Lung (tissue), 12 donors: ENCODE data around the gene CCL27. TPM values are rescaled to one million over a fixed set of nuclear protein-coding genes. Genes with fewer than 3 reads are reported as not detected.

Experiments used
- ATAC-seq: fragments of 200-7000 bp; cut with Tn5 transposase; one replicate; pipeline ENCODE4 v1.9.1; 2020; ENCODE audit warnings: moderate number of reproducible peaks; ENCODE audit not compliant: insufficient read depth, low FRiP score
- DNase-seq, 3 donors: peaks; one replicate each; pipeline ENCODE4 v3.0.0-alpha.2; 2013 to 2017
- H3K27ac ChIP-seq, 2 donors: one replicate each; pipeline ENCODE4 v1.5.1; 2013; ENCODE audit warnings: mild to moderate bottlenecking in 2 of 2, moderate library complexity in 2 of 2, control low read depth in 1 of 2, inconsistent platforms in 1 of 2, low read depth in 1 of 2, low read length in 1 of 2
- H3K27me3 ChIP-seq, 3 donors: one replicate each; pipeline ENCODE4 v1.5.1; 2013; ENCODE audit warnings: low read length in 2 of 3; ENCODE audit not compliant: control insufficient read depth in 3 of 3, insufficient read depth in 3 of 3
- H3K36me3 ChIP-seq, 4 donors: one replicate each; pipeline ENCODE4 v1.5.1; 2013; ENCODE audit warnings: low read length in 4 of 4, mild to moderate bottlenecking in 1 of 4, moderate library complexity in 1 of 4; ENCODE audit not compliant: control insufficient read depth in 4 of 4, insufficient read depth in 4 of 4
- H3K4me1 ChIP-seq, 5 donors: one replicate each; pipeline ENCODE4 v1.5.1; 2013; ENCODE audit warnings: low read length in 5 of 5, mild to moderate bottlenecking in 2 of 5, moderate library complexity in 1 of 5; ENCODE audit not compliant: control insufficient read depth in 5 of 5, insufficient read depth in 5 of 5
- H3K4me3 ChIP-seq: one replicate; pipeline ENCODE4 v1.5.1; 2013; ENCODE audit warnings: mild to moderate bottlenecking, control low read depth, moderate library complexity
- H3K9ac ChIP-seq, 2 donors: one replicate each; pipeline ENCODE4 v1.5.1; 2013; ENCODE audit warnings: low read length in 2 of 2, control low read depth in 1 of 2; ENCODE audit not compliant: insufficient read depth in 1 of 2
- H3K9me3 ChIP-seq, 4 donors: one replicate each; pipeline ENCODE4 v1.5.1; 2013; ENCODE audit warnings: low read length in 3 of 4, mild to moderate bottlenecking in 1 of 4, moderate library complexity in 1 of 4; ENCODE audit not compliant: control insufficient read depth in 4 of 4, insufficient read depth in 3 of 4
- CTCF ChIP-seq: IDR thresholded peaks from 2 replicates; pipeline ENCODE4 v1.5.1; 2012; ENCODE audit warnings: mild to moderate bottlenecking; ENCODE audit errors: control extremely low read depth, extremely low read depth
- WGBS, 2 donors: extraction: QIAGEN DNeasy Blood & Tissue Kit; methylation state at CpG; one replicate each; pipeline ENCODE4 v1.1.7; 2013; 5-methylcytosine and 5-hydroxymethylcytosine counted together
- polyA plus RNA-seq, 2 donors: library from polyadenylated mRNA; stranded (reverse); fragments of 200-250 nt; gene quantifications; one replicate each; pipeline ENCODE4 v1.2.1, GENCODE V29; 2013
- total RNA-seq, 2 donors: library from RNA; depleted of rRNA in 1 of 2; stranded (reverse); fragments of >200 nt in 1 of 2; gene quantifications; one replicate each; pipeline ENCODE4 v1.2.1, GENCODE V29; 2014 to 2021
- donor health status: control.
- donor health status: control.
- donor health status: Bipolar disorder and iron deficiency.
- donor health status: healthy.
- donor health status: DM: yes; HTN: yes; CAD: no.

CCL27 gene
- total and polyA plus RNA-seq, 4 donors, result 0.05 to 0.55 TPM; not detected in 2

- Histone ChIP-seq H3K4me3 (no peak overlapping the region), H3K27me3 (no peaks in the 10 kb centered on the region), H3K9ac (no peak overlapping the region), H3K4me1 (peaks cover 0 to 4% (median 0%) of the 10 kb centered on the region in 5 donors), H3K27ac (no peak overlapping the region), H3K9me3 (no peaks in the 10 kb centered on the region), H3K36me3 (no peaks in the 10 kb centered on the region)
- 64 to 83% methylated on average over 5 of the region's 5 CpGs for WGBS, 2 donors
- ATAC-seq (no peak), DNase-seq (peak in 2 of 3 donors; percentile 12 to 13)
- TF ChIP-seq CTCF, result no peak
Measured at GRCh38 chr9:34688329-34689115, 26.1 kb upstream of the CCL27 start.

- peak in 1 of 3 donors; percentile 29 for DNase-seq
- WGBS, 2 donors, result 83 to 89% methylated on average over 10 of the region's 10 CpGs
- no peak overlapping the region for H3K27ac ChIP-seq
- H3K9ac ChIP-seq, result no peak overlapping the region
- H3K27me3 ChIP-seq, result no peaks in the 10 kb centered on the region
- H3K9me3 ChIP-seq, result no peaks in the 10 kb centered on the region
- ATAC-seq, result no peak
- H3K4me3 ChIP-seq, result no peak overlapping the region
- no peak for TF ChIP-seq CTCF
- peaks cover 0 to 4% (median 0%) of the 10 kb centered on the region in 5 donors for H3K4me1 ChIP-seq
- no peaks in the 10 kb centered on the region for H3K36me3 ChIP-seq
Measured at GRCh38 chr9:34687276-34688030, 25.0 kb upstream of the CCL27 start.

GRCh38 chr9:34686732-34687131, 24.3 kb upstream of the CCL27 start:
- no peaks in the 10 kb centered on the region for H3K27me3 ChIP-seq
- peaks cover 0 to 4% (median 0%) of the 10 kb centered on the region in 5 donors for H3K4me1 ChIP-seq
- no peak overlapping the region for H3K27ac ChIP-seq
- ATAC-seq (no peak), DNase-seq (no peak)
- no peaks in the 10 kb centered on the region for H3K36me3 ChIP-seq
- TF ChIP-seq CTCF, result no peak
- no peak overlapping the region for H3K9ac ChIP-seq
- H3K9me3 ChIP-seq, result no peaks in the 10 kb centered on the region
- no peak overlapping the region for H3K4me3 ChIP-seq
- WGBS, 2 donors, result 31 to 44% methylated on average over 1 of the region's 1 CpG
